ENCODE results near the gene ATF7. TPM values are rescaled to one million over a fixed set of nuclear protein-coding genes. Genes with fewer than 3 reads are reported as not detected.
"Not testable (repeated sequence)": the region's sequence is repeated elsewhere in the genome, so short reads cannot be mapped to it uniquely, and the experiment has no call there.

The ATF7 gene
- total RNA-seq, 5 donors from 2014 or later (not counting 1 experiment from before 2014, with no cell fraction given): 18.9 to 29.6 (median 27.1) TPM

- H3K4me1 Mint-ChIP-seq; H3K4me3 Mint-ChIP-seq; H3K9me3 Mint-ChIP-seq; POLR2A ChIA-PET; H3K36me3 ChIP-seq (ENCODE audit: control insufficient read depth in 2 of 2, extremely low read depth in 1 of 2, insufficient read depth in 1 of 2, low read length in 1 of 2); H3K27ac ChIP-seq (ENCODE audit: low read length); CTCF ChIA-PET; H3K27ac Mint-ChIP-seq; H3K4me1 ChIP-seq (ENCODE audit: control insufficient read depth in 1 of 2, extremely low read depth in 1 of 2, insufficient read depth in 2 of 2, low read length in 2 of 2); H3K27me3 Mint-ChIP-seq; ATAC-seq (replicated peaks in 1 of 4); DNase-seq; H3K27me3 ChIP-seq (replicated peaks in 1 of 2; ENCODE audit: control insufficient read depth in 2 of 2, extremely low read depth in 1 of 2, insufficient read depth in 2 of 2, low read length in 1 of 2); H3K36me3 Mint-ChIP-seq; H3K4me3 ChIP-seq (ENCODE audit: control insufficient read depth in 1 of 2, extremely low read depth in 1 of 2, low read length in 1 of 2); H3K9me3 ChIP-seq: not testable (repeated sequence)
Observed at GRCh38 chr12:53635708-53636107, 9.5 kb upstream of the ATF7 start.

DNA sequence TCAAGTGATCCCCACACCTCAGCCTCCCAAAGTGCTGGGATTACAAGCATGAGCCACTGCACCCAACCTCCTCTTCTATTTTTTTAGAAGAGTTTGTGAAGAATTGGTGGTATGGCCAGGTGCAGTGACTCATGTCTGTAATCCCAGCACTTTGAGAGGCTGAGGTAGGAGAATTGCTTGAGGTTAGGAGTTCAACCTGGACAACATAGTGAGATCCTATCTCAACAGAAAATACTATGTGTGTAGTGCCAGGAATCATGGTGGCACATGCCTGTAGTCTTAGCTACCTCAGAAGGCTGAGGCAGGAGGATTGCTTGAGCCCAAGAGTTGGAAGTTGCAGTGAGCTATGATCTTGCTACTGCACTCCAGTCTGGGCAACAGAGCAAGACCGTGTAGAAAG, 5.5 kb upstream of the ATF7 start:
- no peaks in the 10 kb centered on the region for H3K9me3 ChIP-seq
- DNase-seq: no peak
- Mint-ChIP-seq H3K4me3 (no peak overlapping the region), H3K4me1 (peaks cover 5 to 6% (median 5%) of the 10 kb centered on the region in 3 donors), H3K36me3 (no peaks in the 10 kb centered on the region), H3K27me3 (no peaks in the 10 kb centered on the region), H3K27ac (no peak overlapping the region), H3K9me3 (peaks cover 0 to 3% (median 0%) of the 10 kb centered on the region in 3 donors)
- H3K36me3 ChIP-seq (ENCODE audit: control insufficient read depth in 2 of 2, extremely low read depth in 1 of 2, insufficient read depth in 1 of 2, low read length in 1 of 2): no peaks in the 10 kb centered on the region
- no peak overlapping the region for H3K27ac ChIP-seq (ENCODE audit: low read length)
- peaks cover 0 to 5% of the 10 kb centered on the region in 2 experiments for H3K27me3 ChIP-seq (replicated peaks in 1 of 2; ENCODE audit: control insufficient read depth in 2 of 2, extremely low read depth in 1 of 2, insufficient read depth in 2 of 2, low read length in 1 of 2)
- ATAC-seq (replicated peaks in 1 of 4): no peak
- WGBS (ENCODE audit: insufficient coverage): no CpG with 5 or more reads among the region's 1 CpG
- CTCF ChIA-PET: no interaction called here
- POLR2A ChIA-PET: no interaction called here
- peaks cover 0 to 2% of the 10 kb centered on the region in 2 experiments for H3K4me1 ChIP-seq (ENCODE audit: control insufficient read depth in 1 of 2, extremely low read depth in 1 of 2, insufficient read depth in 2 of 2, low read length in 2 of 2)
- no peak overlapping the region for H3K4me3 ChIP-seq (ENCODE audit: control insufficient read depth in 1 of 2, extremely low read depth in 1 of 2, low read length in 1 of 2)

- POLR2A ChIA-PET: no interaction called here
Observed at GRCh38 chr12:53627919-53628318, 1.7 kb upstream of the ATF7 start.

GRCh38 chr12:53626702-53627169, 554 bp upstream of the ATF7 start:
- H3K27ac ChIP-seq (ENCODE audit: low read length): peak overlapping the region; percentile 65
- H3K9me3 Mint-ChIP-seq: peaks cover 0 to under 1% (median 0%) of the 10 kb centered on the region in 3 donors
- H3K4me3 ChIP-seq (ENCODE audit: control insufficient read depth in 1 of 2, extremely low read depth in 1 of 2, low read length in 1 of 2): peak overlapping the region; percentile 71 to 83
- DNase-seq (no peak), ATAC-seq (replicated peaks in 1 of 4) (no peak)
- no peaks in the 10 kb centered on the region for H3K9me3 ChIP-seq
- peaks cover 15 to 28% of the 10 kb centered on the region in 2 experiments for H3K4me1 ChIP-seq (ENCODE audit: control insufficient read depth in 1 of 2, extremely low read depth in 1 of 2, insufficient read depth in 2 of 2, low read length in 2 of 2)
- H3K27me3 Mint-ChIP-seq: no peaks in the 10 kb centered on the region
- peaks cover 37 to 47% (median 46%) of the 10 kb centered on the region in 3 donors for H3K4me1 Mint-ChIP-seq
- peak overlapping the region; percentile 92 to 98 (median 96) for H3K4me3 Mint-ChIP-seq
- H3K27ac Mint-ChIP-seq: peak overlapping the region; percentile 95 to 99
- H3K27me3 ChIP-seq (replicated peaks in 1 of 2; ENCODE audit: control insufficient read depth in 2 of 2, extremely low read depth in 1 of 2, insufficient read depth in 2 of 2, low read length in 1 of 2): peaks cover 0 to 3% of the 10 kb centered on the region in 2 experiments
- ChIA-PET POLR2A (interaction anchor here (0.5 to 1.1 kb wide), 3 partner anchors 9 to 787 kb away, joined by 3 to 4 read pairs (median 3); partner anchors contain the start of gene ATP5MC2 (in 1 of the 2)), CTCF (interaction anchor here in 1 of 2 donors (1.0 kb wide), 1 partner anchor 49 kb away, joined by 6 read pairs; the partner anchor contains the start of gene ATP5MC2)
- H3K36me3 Mint-ChIP-seq: no peaks in the 10 kb centered on the region
- no CpG with 5 or more reads among the region's 6 CpGs for WGBS (ENCODE audit: insufficient coverage)
- no peaks in the 10 kb centered on the region for H3K36me3 ChIP-seq (ENCODE audit: control insufficient read depth in 2 of 2, extremely low read depth in 1 of 2, insufficient read depth in 1 of 2, low read length in 1 of 2)

More at GRCh38 chr12:53627919-53628318, 1.7 kb upstream of the ATF7 start:
- no peak overlapping the region for H3K4me3 ChIP-seq (ENCODE audit: control insufficient read depth in 1 of 2, extremely low read depth in 1 of 2, low read length in 1 of 2)
- Mint-ChIP-seq H3K36me3 (no peaks in the 10 kb centered on the region), H3K27ac (no peak overlapping the region), H3K4me1 (peaks cover 37 to 41% (median 39%) of the 10 kb centered on the region in 3 donors), H3K4me3 (no peak overlapping the region), H3K27me3 (no peaks in the 10 kb centered on the region), H3K9me3 (peaks cover 0 to 3% (median 0%) of the 10 kb centered on the region in 3 donors)
- CTCF ChIA-PET: interaction anchor here (0.7 to 1.0 kb wide), 2 partner anchors 10 to 14 kb away, joined by 3 to 20 read pairs; no protein-coding TSS in a partner anchor
- ATAC-seq (replicated peaks in 1 of 4): no peak
- no peak for DNase-seq
- no peak overlapping the region for H3K27ac ChIP-seq (ENCODE audit: low read length)
- peaks cover 0 to 3% of the 10 kb centered on the region in 2 experiments for H3K27me3 ChIP-seq (replicated peaks in 1 of 2; ENCODE audit: control insufficient read depth in 2 of 2, extremely low read depth in 1 of 2, insufficient read depth in 2 of 2, low read length in 1 of 2)
- no peaks in the 10 kb centered on the region for H3K36me3 ChIP-seq (ENCODE audit: control insufficient read depth in 2 of 2, extremely low read depth in 1 of 2, insufficient read depth in 1 of 2, low read length in 1 of 2)
- WGBS (ENCODE audit: insufficient coverage): 100% methylated on average over 1 of the region's 11 CpGs
- H3K4me1 ChIP-seq (ENCODE audit: control insufficient read depth in 1 of 2, extremely low read depth in 1 of 2, insufficient read depth in 2 of 2, low read length in 2 of 2): peaks cover 15 to 28% of the 10 kb centered on the region in 2 experiments
- H3K9me3 ChIP-seq: no peaks in the 10 kb centered on the region

- WGBS (ENCODE audit: insufficient coverage): 33% methylated on average over 3 of the region's 5 CpGs
- Histone ChIP-seq H3K4me3 (ENCODE audit: control insufficient read depth in 1 of 2, extremely low read depth in 1 of 2, low read length in 1 of 2) (peak overlapping the region; percentile 71 to 83), H3K4me1 (ENCODE audit: control insufficient read depth in 1 of 2, extremely low read depth in 1 of 2, insufficient read depth in 2 of 2, low read length in 2 of 2) (peaks cover 15 to 28% of the 10 kb centered on the region in 2 experiments), H3K27ac (ENCODE audit: low read length) (peak overlapping the region; percentile 65), H3K27me3 (replicated peaks in 1 of 2; ENCODE audit: control insufficient read depth in 2 of 2, extremely low read depth in 1 of 2, insufficient read depth in 2 of 2, low read length in 1 of 2) (peaks cover 0 to 2% of the 10 kb centered on the region in 2 experiments), H3K9me3 (no peaks in the 10 kb centered on the region), H3K36me3 (ENCODE audit: control insufficient read depth in 2 of 2, extremely low read depth in 1 of 2, insufficient read depth in 1 of 2, low read length in 1 of 2) (no peaks in the 10 kb centered on the region)
- peak in 1 of 35 experiments; percentile 11 for DNase-seq
- Mint-ChIP-seq H3K4me1 (peaks cover 44 to 55% (median 54%) of the 10 kb centered on the region in 3 donors), H3K4me3 (peak overlapping the region; percentile 92 to 98 (median 96)), H3K36me3 (no peaks in the 10 kb centered on the region), H3K27ac (peak overlapping the region; percentile 95 to 99), H3K9me3 (no peaks in the 10 kb centered on the region), H3K27me3 (no peaks in the 10 kb centered on the region)
- ChIA-PET CTCF (interaction anchor here (0.5 to 1.0 kb wide), 3 partner anchors 36 to 304 kb away, joined by 4 to 6 read pairs (median 4); partner anchors contain the start of genes AAAS (in 1 of the 2) and ATP5MC2 (in 1 of the 2)), POLR2A (interaction anchor here in 1 of 2 donors (1.1 kb wide), 1 partner anchor 8 kb away, joined by 4 read pairs; no protein-coding TSS in a partner anchor)
- ATAC-seq (replicated peaks in 1 of 4): no peak
Observed at GRCh38 chr12:53625373-53625945, 723 bp downstream of the ATF7 start.

DNA sequence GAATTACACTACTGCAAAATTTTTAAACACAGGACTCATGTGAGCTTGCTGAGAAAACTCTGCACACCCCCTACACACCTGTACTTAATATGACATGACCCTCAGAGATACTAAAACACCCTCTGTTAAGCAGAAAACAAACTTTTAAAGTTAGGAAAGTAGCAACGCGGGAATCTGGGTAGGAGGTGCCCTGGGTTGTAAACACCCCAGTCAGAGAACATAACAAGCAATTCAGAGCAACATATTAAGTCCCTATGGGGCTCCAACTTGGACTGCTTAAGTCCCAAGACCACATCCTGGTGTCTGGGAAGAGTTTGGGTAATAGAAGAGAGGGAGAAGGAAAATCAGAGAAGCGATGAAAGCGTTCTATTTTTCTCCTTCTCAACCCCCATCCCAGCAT, 1.2 kb downstream of the ATF7 start:
- H3K4me3 Mint-ChIP-seq: peak overlapping the region; percentile 92 to 98 (median 96)
- H3K27me3 Mint-ChIP-seq: no peaks in the 10 kb centered on the region
- DNase-seq (peak in 1 of 35 experiments; percentile 8), ATAC-seq (replicated peaks in 1 of 4) (no peak)
- H3K4me1 Mint-ChIP-seq: peaks cover 44 to 55% (median 54%) of the 10 kb centered on the region in 3 donors
- CTCF ChIA-PET: interaction anchor here in 1 of 2 donors (0.8 to 1.4 kb wide), 2 partner anchors 9 to 80 kb away, joined by 3 read pairs; no protein-coding TSS in a partner anchor
- peak overlapping the region; percentile 95 to 99 for H3K27ac Mint-ChIP-seq
- no peaks in the 10 kb centered on the region for H3K27me3 ChIP-seq (replicated peaks in 1 of 2; ENCODE audit: control insufficient read depth in 2 of 2, extremely low read depth in 1 of 2, insufficient read depth in 2 of 2, low read length in 1 of 2)
- no peak overlapping the region for H3K27ac ChIP-seq (ENCODE audit: low read length)
- no peaks in the 10 kb centered on the region for H3K9me3 Mint-ChIP-seq
- POLR2A ChIA-PET: interaction anchor here in 1 of 2 donors (0.8 kb wide), 1 partner anchor 873 kb away, joined by 3 read pairs; the partner anchor contains the start of gene NCKAP1L
- WGBS (ENCODE audit: insufficient coverage): no CpG with 5 or more reads among the region's 4 CpGs
- H3K36me3 Mint-ChIP-seq: no peaks in the 10 kb centered on the region
- peaks cover 15 to 28% of the 10 kb centered on the region in 2 experiments for H3K4me1 ChIP-seq (ENCODE audit: control insufficient read depth in 1 of 2, extremely low read depth in 1 of 2, insufficient read depth in 2 of 2, low read length in 2 of 2)
- no peaks in the 10 kb centered on the region for H3K36me3 ChIP-seq (ENCODE audit: control insufficient read depth in 2 of 2, extremely low read depth in 1 of 2, insufficient read depth in 1 of 2, low read length in 1 of 2)
- H3K9me3 ChIP-seq: no peaks in the 10 kb centered on the region
- peak overlapping the region; percentile 71 to 83 for H3K4me3 ChIP-seq (ENCODE audit: control insufficient read depth in 1 of 2, extremely low read depth in 1 of 2, low read length in 1 of 2)
